GM21390 (cell line): ENCODE results near the gene INCENP.
"Not testable (repeated sequence)": the region's sequence is repeated elsewhere in the genome, so short reads cannot be mapped to it uniquely, and the experiment has no call there.

Source experiments
- ATAC-seq: cut with Tn5 transposase; IDR thresholded peaks from one replicate; pipeline ENCODE4 v1.9.1; 2021; ENCODE audit not compliant: unreplicated experiment

The INCENP gene

GRCh38 chr11:62166371-62166770, 42.6 kb downstream of the INCENP start:
- no peak for ATAC-seq

- no peak for ATAC-seq
Measured at GRCh38 chr11:62169448-62169847, 45.6 kb downstream of the INCENP start.

GRCh38 chr11:62169935-62170334, 46.1 kb downstream of the INCENP start:
- no peak for ATAC-seq

GRCh38 chr11:62171261-62171723, 47.5 kb downstream of the INCENP start:
- ATAC-seq = no peak

- no peak for ATAC-seq
Measured at GRCh38 chr11:62172294-62172693, 48.5 kb downstream of the INCENP start.

- ATAC-seq = no peak
Measured at GRCh38 chr11:62176766-62177165, 53.0 kb downstream of the INCENP start.

- ATAC-seq = no peak
Measured at GRCh38 chr11:62179995-62180394, 56.2 kb downstream of the INCENP start.

GRCh38 chr11:62181097-62181496, 57.3 kb downstream of the INCENP start:
- ATAC-seq = no peak

GRCh38 chr11:62182147-62182891, 58.5 kb downstream of the INCENP start:
- no peak for ATAC-seq

- ATAC-seq = no peak
Measured at GRCh38 chr11:62186195-62186594, 62.4 kb downstream of the INCENP start.

- ATAC-seq = no peak
Measured at GRCh38 chr11:62190011-62190410, 66.2 kb downstream of the INCENP start, which contains the start of gene SCGB1D1. Gene SCGB1D1, plus strand, starts transcription at chr11:62190216. Its CDS starts 69 bp downstream, at chr11:62190285.

- no peak for ATAC-seq
Measured at GRCh38 chr11:62193952-62194351, 70.1 kb downstream of the INCENP start.

GRCh38 chr11:62195010-62195409, 71.2 kb downstream of the INCENP start:
- ATAC-seq = not testable (repeated sequence)

GRCh38 chr11:62195945-62196344, 72.1 kb downstream of the INCENP start:
- ATAC-seq = no peak

GRCh38 chr11:62197400-62197799, 73.6 kb downstream of the INCENP start:
- not testable (repeated sequence) for ATAC-seq

- ATAC-seq = no peak
Measured at GRCh38 chr11:62201376-62201775, 77.6 kb downstream of the INCENP start.
